HepG2 (cell line): ENCODE data around the gene CR2. TPM values are rescaled to one million over a fixed set of nuclear protein-coding genes. Genes with fewer than 3 reads are reported as not detected.

ENCODE experiments used
- ATAC-seq: fragments of 200-7000 bp; cut with Tn5 transposase; 3 replicates; pipeline ENCODE4 v1.9.1; 2020; ENCODE audit warnings: mild to moderate bottlenecking, moderate library complexity
- BruUV-seq: library from RNA; stranded (reverse); fragments of 400-500 nt; replicated peaks from 2 replicates; lab custom pipeline; 2021; lab: Mats Ljungman, UMichigan
- CTCF ChIA-PET: fragments of 300-600 bp; formaldehyde crosslinking; extraction: SDS; loops from one replicate; lab custom pipeline; 2021; ENCODE audit warnings: low total read pairs, inconsistent platforms, low intra/inter-chr PET ratio; lab: Yijun Ruan, JAX
- POLR2A ChIA-PET: fragments of 350-600 bp; sonication (Branson Sonifier 250); formaldehyde crosslinking; loops from one replicate; lab custom pipeline; 2020; ENCODE audit warnings: antibody characterized with exemption, inconsistent platforms; lab: Yijun Ruan, JAX
- DNase-seq: peaks from one replicate; pipeline ENCODE4 v3.0.0-alpha.2; 2015; ENCODE audit warnings: low spot score
- FAIRE-seq: peaks from 3 replicates; lab custom pipeline; 2011; peaks lifted over from hg19 to GRCh38; lab: Jason Lieb, UNC
- H2AFZ ChIP-seq: one replicate; pipeline ENCODE4 v1.6.1; 2011; ENCODE audit warnings: low read length, inconsistent platforms
- H3K27ac ChIP-seq: fragments of 300-600 bp; 3 replicates; pipeline ENCODE4 v1.8.0; 2011; ENCODE audit warnings: mixed run types, mild to moderate bottlenecking, mixed read lengths, low read length, inconsistent platforms; ENCODE audit not compliant: insufficient read depth; ENCODE audit errors: extremely low read length
- H3K27me3 ChIP-seq, 2 experiments: fragments of 200-600 bp in 1 of 2; 2 replicates in 1 of 2; 3 replicates in 1 of 2; pipeline versions ENCODE4 v1.6.0 to v1.8.0; 2011; ENCODE audit warnings: low read length in 2 of 2, mild to moderate bottlenecking in 2 of 2, moderate library complexity in 2 of 2, inconsistent platforms in 1 of 2; ENCODE audit not compliant: insufficient read depth in 2 of 2, control insufficient read depth in 1 of 2
- H3K36me3 ChIP-seq, 2 experiments: fragments of 200-600 bp in 1 of 2; replicated peaks in 1 of 2; 2 replicates in 1 of 2; 3 replicates in 1 of 2; pipeline versions ENCODE4 v1.5.1 to v1.8.0; 2011; ENCODE audit warnings: low read length in 2 of 2, inconsistent platforms in 1 of 2; ENCODE audit not compliant: insufficient read depth in 2 of 2, control insufficient read depth in 1 of 2
- H3K4me1 ChIP-seq: 2 replicates; pipeline ENCODE4 v1.5.1; 2012; ENCODE audit warnings: low read length, inconsistent platforms; ENCODE audit not compliant: insufficient read depth
- H3K4me2 ChIP-seq: 2 replicates; pipeline ENCODE4 v1.6.0; 2011; ENCODE audit warnings: low read depth, low read length, inconsistent platforms
- H3K4me3 ChIP-seq, 3 experiments: fragments of 200-600 bp in 1 of 3; sonication (generic), shearing (Covaris generic) in 1 of 3; replicated peaks in 1 of 3; 2 replicates each; pipeline ENCODE4 v1.5.1; 2011 to 2016; ENCODE audit warnings: low read length in 3 of 3, inconsistent platforms in 2 of 3, low read depth in 2 of 3, mild to moderate bottlenecking in 2 of 3, control low read depth in 1 of 3, mixed read lengths in 1 of 3; ENCODE audit not compliant: insufficient read depth in 1 of 3
- H3K79me2 ChIP-seq: one replicate; pipeline ENCODE4 v1.6.1; 2011; ENCODE audit warnings: low read length, inconsistent platforms; ENCODE audit not compliant: insufficient read depth
- H3K9ac ChIP-seq: 2 replicates; pipeline ENCODE4 v1.6.0; 2011; ENCODE audit warnings: mild to moderate bottlenecking, low read depth, low read length, inconsistent platforms; ENCODE audit not compliant: insufficient read depth
- H3K9me3 ChIP-seq: 2 replicates; pipeline ENCODE4 v1.5.1; 2012; ENCODE audit warnings: mild to moderate bottlenecking, low read length
- H4K20me1 ChIP-seq: 2 replicates; pipeline ENCODE4 v1.6.0; 2011; ENCODE audit warnings: inconsistent platforms, mild to moderate bottlenecking, low read length, moderate library complexity; ENCODE audit not compliant: insufficient read depth
- ATM ChIP-seq: fragments of 450-650 bp; IDR thresholded peaks from 2 replicates; pipeline ENCODE4 v1.7.1; 2017; ENCODE audit warnings: mild to moderate bottlenecking, borderline replicate concordance
- FLYWCH1 ChIP-seq: sonication (generic); formaldehyde crosslinking; IDR thresholded peaks from 2 replicates; pipeline ENCODE4 v1.8.1; 2023; ENCODE audit warnings: mild to moderate bottlenecking, missing genetic modification reagents
- FOXM1 ChIP-seq: sonication (generic); formaldehyde crosslinking; IDR thresholded peaks from 2 replicates; pipeline ENCODE4 v1.5.0; 2020; ENCODE audit warnings: missing genetic modification reagents
- FOXP1 ChIP-seq, 2 experiments: fragments of 450-650 bp in 1 of 2; IDR thresholded peaks; 2 replicates each; pipeline ENCODE4 v1.6.1; 2017 to 2018; ENCODE audit warnings: antibody characterized with exemption in 1 of 2
- NCOA2 ChIP-seq: sonication (generic); formaldehyde crosslinking; IDR thresholded peaks from 2 replicates; pipeline ENCODE4 v1.8.0; 2022; ENCODE audit warnings: inconsistent platforms
- NCOR1 ChIP-seq: fragments of 200-600 bp; sonication (generic); IDR thresholded peaks from 2 replicates; pipeline ENCODE4 v1.7.0; 2017; ENCODE audit warnings: antibody characterized with exemption, low read length, borderline replicate concordance
- PRPF4 ChIP-seq: fragments of 200-400 bp; formaldehyde crosslinking; IDR thresholded peaks from 2 replicates; pipeline ENCODE4 v1.6.1; 2016; ENCODE audit warnings: low read length, low read depth; ENCODE audit not compliant: poor library complexity, severe bottlenecking
- RXRA ChIP-seq: sonication (generic); formaldehyde crosslinking; IDR thresholded peaks from 2 replicates; pipeline ENCODE4 v1.5.1; 2020; ENCODE audit warnings: missing genetic modification reagents
- SMARCE1 ChIP-seq: fragments of 450-650 bp; IDR thresholded peaks from 2 replicates; pipeline ENCODE4 v1.6.1; 2017; ENCODE audit warnings: borderline replicate concordance
- SRSF1 ChIP-seq: fragments of 200-400 bp; formaldehyde crosslinking; optimal IDR thresholded peaks from 2 replicates; pipeline ENCODE3; 2017; ENCODE audit warnings: mild to moderate bottlenecking, low read depth, low read length, moderate library complexity
- SUZ12 ChIP-seq: fragments of 150-350 bp; IDR thresholded peaks from 2 replicates; pipeline ENCODE4 v1.6.1; 2014; ENCODE audit warnings: low read depth, low read length
- TRAFD1 ChIP-seq: sonication (generic); formaldehyde crosslinking; IDR thresholded peaks from 2 replicates; pipeline ENCODE4 v1.5.1; 2020; ENCODE audit warnings: missing genetic modification reagents, mild to moderate bottlenecking, borderline replicate concordance
- TRIM22 ChIP-seq: fragments of 450-650 bp; IDR thresholded peaks from 2 replicates; pipeline ENCODE4 v1.6.1; 2017
- ZFYVE20 ChIP-seq: sonication (generic); formaldehyde crosslinking; IDR thresholded peaks from 2 replicates; pipeline ENCODE4 v1.8.0; 2023; ENCODE audit warnings: low read depth, mild to moderate bottlenecking, moderate library complexity, missing genetic modification reagents, borderline replicate concordance
- ZNF326 ChIP-seq: sonication (generic); formaldehyde crosslinking; IDR thresholded peaks from 2 replicates; pipeline ENCODE4 v1.4.0; 2020; ENCODE audit warnings: missing genetic modification reagents, borderline replicate concordance
- WGBS: methylation state at CpG from one replicate; pipeline ENCODE4 v1.1.6; 2017; ENCODE audit warnings: low lambda C conversion rate; 5-methylcytosine and 5-hydroxymethylcytosine counted together
- in situ Hi-C: cut with HindIII; loops from 2 replicates; pipeline ENCODE4 v1.10.0; 2017; ENCODE audit warnings: low pct_unique_long_range_greater_than_20kb; ENCODE audit not compliant: extremely low pct_ligation_motif_present
- intact Hi-C: fragments of 100-400 bp; cut with micrococcal nuclease; formaldehyde crosslinking; loops from one replicate; pipeline ENCODE4 v1.10.0; 2022; ENCODE audit not compliant: unreplicated experiment
- polyA plus RNA-seq, 8 experiments: library from polyadenylated mRNA; depleted of rRNA in 3 of 8; stranded (reverse) in 7 of 8; unstranded in 1 of 8; fragments of >200 nt; fragmentation: Illumina TruSeq in 4 of 8; extraction: Trizol in 4 of 8; gene quantifications; 2 replicates each; pipeline versions ENCODE4 v1.2.1 to v1.2.3, GENCODE V29; 2011 to 2016; ENCODE audit warnings: low read depth in 4 of 8, missing spikeins in 1 of 8, mixed read lengths in 1 of 8; ENCODE audit not compliant: insufficient read depth in 1 of 8
- total RNA-seq, 5 experiments: library from RNA; depleted of rRNA; stranded (reverse); fragments of >200 nt; fragmentation: Illumina TruSeq; extraction: Trizol; gene quantifications; 2 replicates each; pipeline ENCODE4 v1.2.3, GENCODE V29; 2016; ENCODE audit warnings: low read depth in 1 of 5
- TF ChIP-seq, protein P1 (sequence below): sonication (generic); formaldehyde crosslinking; IDR thresholded peaks from 2 replicates; pipeline ENCODE4 v1.5.1; 2020; ENCODE audit warnings: mild to moderate bottlenecking, moderate library complexity, missing genetic modification reagents

Gene CR2
- total and polyA plus RNA-seq, 2 of the 13 experiments (the other 11 are each of a cell fraction or from before 2014, with no cell fraction given): not detected

- ATAC-seq (no peak), DNase-seq (no peak), FAIRE-seq (no peak)
- H3K9me3 ChIP-seq: no peaks in the 10 kb centered on the region
- no peaks in the 10 kb centered on the region for H4K20me1 ChIP-seq
- intact Hi-C loops: no loop called here
- no peaks in the 10 kb centered on the region for H3K79me2 ChIP-seq
- H3K9ac ChIP-seq: no peak overlapping the region
- ChIA-PET CTCF (no interaction called here), POLR2A (no interaction called here)
- H2AFZ ChIP-seq: no peak overlapping the region
- no peaks in the 10 kb centered on the region for H3K4me1 ChIP-seq
- no peak overlapping the region for H3K4me2 ChIP-seq
- H3K27ac ChIP-seq: no peak overlapping the region
- H3K4me3 ChIP-seq: no peak overlapping the region
- peaks cover 0 to 9% of the 10 kb centered on the region in 2 experiments; a peak in 1 of 5 replicates for H3K27me3 ChIP-seq
- BruUV-seq: no TSS peak
- 45% methylated on average over 3 of the region's 3 CpGs for WGBS
- TF ChIP-seq ZNF326 (no peak), SRSF1 (no peak), RXRA (CRISPR knock-in tag) (no peak), FOXM1 (CRISPR knock-in tag) (no peak), ZFYVE20 (no peak), NCOR1 (no peak)
- TF ChIP-seq, protein P1, sequence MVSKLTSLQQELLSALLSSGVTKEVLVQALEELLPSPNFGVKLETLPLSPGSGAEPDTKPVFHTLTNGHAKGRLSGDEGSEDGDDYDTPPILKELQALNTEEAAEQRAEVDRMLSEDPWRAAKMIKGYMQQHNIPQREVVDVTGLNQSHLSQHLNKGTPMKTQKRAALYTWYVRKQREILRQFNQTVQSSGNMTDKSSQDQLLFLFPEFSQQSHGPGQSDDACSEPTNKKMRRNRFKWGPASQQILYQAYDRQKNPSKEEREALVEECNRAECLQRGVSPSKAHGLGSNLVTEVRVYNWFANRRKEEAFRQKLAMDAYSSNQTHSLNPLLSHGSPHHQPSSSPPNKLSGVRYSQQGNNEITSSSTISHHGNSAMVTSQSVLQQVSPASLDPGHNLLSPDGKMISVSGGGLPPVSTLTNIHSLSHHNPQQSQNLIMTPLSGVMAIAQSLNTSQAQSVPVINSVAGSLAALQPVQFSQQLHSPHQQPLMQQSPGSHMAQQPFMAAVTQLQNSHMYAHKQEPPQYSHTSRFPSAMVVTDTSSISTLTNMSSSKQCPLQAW: no peak
- in situ Hi-C loops: no loop called here
- no peaks in the 10 kb centered on the region for H3K36me3 ChIP-seq
These were observed 9.4 kb downstream of the CR2 start for GRCh38 chr1:207463571-207463970.

DNA sequence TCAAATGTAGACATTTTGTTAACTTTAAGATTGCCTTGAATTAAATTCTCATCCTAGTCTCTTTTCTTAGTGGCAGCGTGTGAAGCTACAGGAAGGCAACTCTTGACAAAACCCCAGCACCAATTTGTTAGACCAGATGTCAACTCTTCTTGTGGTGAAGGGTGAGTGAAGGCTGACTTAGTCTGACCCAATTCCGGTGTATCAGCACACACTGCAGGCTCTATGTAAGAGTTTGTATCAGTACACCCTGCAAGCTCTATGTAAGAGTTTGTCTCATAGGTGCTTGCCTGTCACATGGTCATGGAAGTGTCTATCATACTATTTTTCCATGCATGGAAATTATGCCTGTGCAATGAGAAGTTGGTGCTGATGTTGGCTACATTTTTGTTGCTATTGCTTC, 16.8 kb downstream of the CR2 start:
- POLR2A ChIA-PET: no interaction called here
- H3K36me3 ChIP-seq: no peaks in the 10 kb centered on the region
- no peaks in the 10 kb centered on the region for H3K9me3 ChIP-seq
- H3K4me3 ChIP-seq: no peak overlapping the region
- H3K79me2 ChIP-seq: no peaks in the 10 kb centered on the region
- no peak overlapping the region for H3K4me2 ChIP-seq
- FAIRE-seq: no peak
- no peaks in the 10 kb centered on the region for H3K4me1 ChIP-seq
- H2AFZ ChIP-seq: no peak overlapping the region
- no TSS peak for BruUV-seq
- H3K27ac ChIP-seq: no peak overlapping the region
- CTCF ChIA-PET: no interaction called here
- WGBS: 0% methylated on average over 2 of the region's 2 CpGs
- no peak overlapping the region for H3K9ac ChIP-seq
- intact Hi-C loops (no loop called here), in situ Hi-C loops (no loop called here)
- peaks cover 0 to 14% of the 10 kb centered on the region in 2 experiments; a peak in 3 of 5 replicates for H3K27me3 ChIP-seq
- DNase-seq: no peak
- H4K20me1 ChIP-seq: no peaks in the 10 kb centered on the region
- no peak for ATAC-seq
- TF ChIP-seq TRAFD1 (CRISPR knock-in tag): no peak
- TF ChIP-seq SMARCE1: no peak
- TF ChIP-seq FLYWCH1 (CRISPR knock-in tag): no peak
- no peak for TF ChIP-seq FOXP1 (IDR thresholded peaks at IDR 0.05)
- TF ChIP-seq FOXP1 (CRISPR knock-in tag; IDR thresholded peaks at IDR 0.05): no peak
- TF ChIP-seq TRIM22: no peak
- TF ChIP-seq NCOA2 (CRISPR knock-in tag): no peak
- no peak for TF ChIP-seq PRPF4
- TF ChIP-seq ATM: no peak
- TF ChIP-seq SUZ12: no peak
